Loucy (cell line): ENCODE results near the gene PEX16.

Experiments
- H2AFZ ChIP-seq: fragments of 200-600 bp; sonication (generic); 2 replicates; pipeline ENCODE4 v1.6.0; 2016; ENCODE audit warnings: antibody characterized with exemption, mild to moderate bottlenecking, low read length, moderate library complexity
- H3F3A ChIP-seq: fragments of 200-600 bp; 2 replicates; pipeline ENCODE4 v1.6.0; 2016; ENCODE audit warnings: antibody characterized with exemption, low read depth, mild to moderate bottlenecking
- H3K27me3 ChIP-seq: fragments of 200-600 bp; sonication (generic); 2 replicates; pipeline ENCODE4 v1.6.1; 2014; ENCODE audit warnings: low read length, mild to moderate bottlenecking; ENCODE audit not compliant: insufficient read depth, poor library complexity, severe bottlenecking
- H3K36me3 ChIP-seq: fragments of 200-600 bp; sonication (generic); 2 replicates; pipeline ENCODE4 v1.6.1; 2016; ENCODE audit warnings: low read length; ENCODE audit not compliant: insufficient read depth
- H3K4me1 ChIP-seq: fragments of 200-600 bp; sonication (generic); 2 replicates; pipeline ENCODE4 v1.5.1; 2014; ENCODE audit warnings: low read length, mild to moderate bottlenecking; ENCODE audit not compliant: insufficient read depth, poor library complexity, severe bottlenecking
- H3K4me2 ChIP-seq: fragments of 200-600 bp; sonication (generic); 2 replicates; pipeline ENCODE4 v1.6.0; 2014; ENCODE audit warnings: antibody characterized with exemption, low read length, low read depth, mild to moderate bottlenecking; ENCODE audit not compliant: poor library complexity, severe bottlenecking
- H3K4me3 ChIP-seq: fragments of 200-600 bp; sonication (generic); 2 replicates; pipeline ENCODE4 v1.5.1; 2014; ENCODE audit warnings: low read length, mild to moderate bottlenecking, mixed read lengths; ENCODE audit not compliant: poor library complexity, severe bottlenecking
- H3K79me2 ChIP-seq: fragments of 200-600 bp; sonication (generic); 2 replicates; pipeline ENCODE4 v1.6.1; 2014; ENCODE audit warnings: low read length; ENCODE audit not compliant: insufficient read depth
- H3K9ac ChIP-seq: fragments of 200-600 bp; sonication (generic); 2 replicates; pipeline ENCODE4 v1.6.0; 2014; ENCODE audit warnings: mild to moderate bottlenecking, low read depth, low read length, moderate library complexity; ENCODE audit not compliant: poor library complexity, severe bottlenecking
- H3K9me2 ChIP-seq: fragments of 200-600 bp; sonication (generic); replicated peaks from 2 replicates; pipeline ENCODE4 v1.6.1; 2016; ENCODE audit warnings: low read depth, low read length, mixed read lengths
- H3K9me3 ChIP-seq: fragments of 200-600 bp; sonication (generic); 2 replicates; pipeline ENCODE4 v1.6.1; 2014; ENCODE audit warnings: mild to moderate bottlenecking, antibody characterized with exemption, low read length, low read depth; ENCODE audit not compliant: insufficient read depth
- H4K20me1 ChIP-seq: fragments of 200-600 bp; sonication (generic); 2 replicates; pipeline ENCODE4 v1.6.0; 2014; ENCODE audit warnings: antibody characterized with exemption, low read length, mild to moderate bottlenecking; ENCODE audit not compliant: insufficient read depth, poor library complexity, severe bottlenecking
- CTCF ChIP-seq: fragments of 200-600 bp; sonication (generic); conservative IDR thresholded peaks from 2 replicates; pipeline ENCODE4 v1.5.1; 2014; ENCODE audit warnings: mild to moderate bottlenecking, antibody characterized with exemption, low read length
- EZH2phosphoT487 ChIP-seq: fragments of 200-600 bp; IDR thresholded peaks from 2 replicates; pipeline ENCODE4 v1.6.1; 2018; ENCODE audit warnings: antibody characterized with exemption, mild to moderate bottlenecking, moderate library complexity, borderline replicate concordance

The PEX16 gene

GRCh38 chr11:45913942-45914635 is 3.6 kb downstream of the PEX16 start:
- Histone ChIP-seq H3K36me3 (peaks cover 22% of the 10 kb centered on the region; the same call in 1 of the 2 replicates), H3K79me2 (peaks cover 23% of the 10 kb centered on the region), H3K9me2 (no peaks in the 10 kb centered on the region), H3K4me2 (no peak overlapping the region), H4K20me1 (peaks cover 22% of the 10 kb centered on the region), H3F3A (peaks cover 3% of the 10 kb centered on the region; the same call in 1 of the 2 replicates), H3K9ac (no peak overlapping the region), H3K4me3 (no peak overlapping the region), H3K9me3 (no peaks in the 10 kb centered on the region), H3K27me3 (no peaks in the 10 kb centered on the region), H2AFZ (no peak overlapping the region), H3K4me1 (peaks cover 17% of the 10 kb centered on the region)
- TF ChIP-seq CTCF (no peak), EZH2phosphoT487 (no peak)

- Histone ChIP-seq H3K4me1 (peaks cover 14% of the 10 kb centered on the region), H3K27me3 (no peaks in the 10 kb centered on the region), H3K9me3 (no peaks in the 10 kb centered on the region), H3K36me3 (peaks cover 22% of the 10 kb centered on the region; the same call in 1 of the 2 replicates), H3K9me2 (no peaks in the 10 kb centered on the region), H3K79me2 (peaks cover 23% of the 10 kb centered on the region), H2AFZ (no peak overlapping the region), H4K20me1 (peaks cover 22% of the 10 kb centered on the region), H3K4me3 (no peak overlapping the region), H3F3A (0 out of 2 replicates have a peak, but pooled peaks cover 3% of the 10 kb centered on the region), H3K9ac (no peak overlapping the region), H3K4me2 (no peak overlapping the region)
- TF ChIP-seq EZH2phosphoT487 = no peak
- no peak for TF ChIP-seq CTCF
Measured at GRCh38 chr11:45913514-45913913, 4.2 kb downstream of the PEX16 start.

GRCh38 chr11:45910623-45911022 is 7.1 kb downstream of the PEX16 start:
- H3K4me3 ChIP-seq = no peak overlapping the region

More at GRCh38 chr11:45910623-45911022, 7.1 kb downstream of the PEX16 start:
- Histone ChIP-seq H3K9me3 (no peaks in the 10 kb centered on the region), H3K4me2 (no peak overlapping the region), H3K27me3 (no peaks in the 10 kb centered on the region), H3F3A (no peaks in the 10 kb centered on the region), H3K9ac (no peak overlapping the region), H3K9me2 (no peaks in the 10 kb centered on the region), H4K20me1 (peaks cover 4% of the 10 kb centered on the region), H3K4me1 (peaks cover 12% of the 10 kb centered on the region), H2AFZ (no peak overlapping the region), H3K79me2 (peaks cover 3% of the 10 kb centered on the region; the same call in 1 of the 2 replicates), H3K36me3 (peaks cover 22% of the 10 kb centered on the region; the same call in 1 of the 2 replicates)
- TF ChIP-seq CTCF (no peak), EZH2phosphoT487 (no peak)
